Limb (tissue), 2 donors: ENCODE results near the gene TMPRSS4.

Experiments used
- DNase-seq, 2 donors: peaks; one replicate each; pipeline ENCODE4 v3.0.0-alpha.2; 2016; ENCODE audit errors: extremely low spot score in 2 of 2

The TMPRSS4 gene, protein sequence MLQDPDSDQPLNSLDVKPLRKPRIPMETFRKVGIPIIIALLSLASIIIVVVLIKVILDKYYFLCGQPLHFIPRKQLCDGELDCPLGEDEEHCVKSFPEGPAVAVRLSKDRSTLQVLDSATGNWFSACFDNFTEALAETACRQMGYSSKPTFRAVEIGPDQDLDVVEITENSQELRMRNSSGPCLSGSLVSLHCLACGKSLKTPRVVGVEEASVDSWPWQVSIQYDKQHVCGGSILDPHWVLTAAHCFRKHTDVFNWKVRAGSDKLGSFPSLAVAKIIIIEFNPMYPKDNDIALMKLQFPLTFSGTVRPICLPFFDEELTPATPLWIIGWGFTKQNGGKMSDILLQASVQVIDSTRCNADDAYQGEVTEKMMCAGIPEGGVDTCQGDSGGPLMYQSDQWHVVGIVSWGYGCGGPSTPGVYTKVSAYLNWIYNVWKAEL

DNA sequence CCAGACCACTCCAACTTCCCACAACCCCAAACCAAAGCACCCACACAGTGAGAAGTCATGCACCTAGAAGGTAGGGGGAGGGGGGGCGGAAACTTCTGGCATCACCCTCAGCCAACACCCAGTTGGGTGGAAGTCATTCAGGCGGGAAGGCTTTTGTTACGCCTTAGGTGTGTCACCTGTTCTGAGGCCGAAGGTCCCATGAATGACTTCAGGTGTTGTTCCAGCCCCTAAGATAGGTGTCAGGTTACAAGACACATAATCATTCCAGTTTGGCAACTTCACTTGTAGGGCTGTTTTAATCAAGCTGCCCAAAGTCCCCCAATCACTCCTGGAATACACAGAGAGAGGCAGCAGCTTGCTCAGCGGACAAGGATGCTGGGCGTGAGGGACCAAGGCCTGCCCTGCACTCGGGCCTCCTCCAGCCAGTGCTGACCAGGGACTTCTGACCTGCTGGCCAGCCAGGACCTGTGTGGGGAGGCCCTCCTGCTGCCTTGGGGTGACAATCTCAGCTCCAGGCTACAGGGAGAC is at the start of gene TMPRSS4:
TSS of gene TMPRSS4 (plus strand) at position 325 of the 528 bp plus-strand sequence. CDS start 225 bp downstream, outside the sequence.
- DNase-seq = no peak

DNA sequence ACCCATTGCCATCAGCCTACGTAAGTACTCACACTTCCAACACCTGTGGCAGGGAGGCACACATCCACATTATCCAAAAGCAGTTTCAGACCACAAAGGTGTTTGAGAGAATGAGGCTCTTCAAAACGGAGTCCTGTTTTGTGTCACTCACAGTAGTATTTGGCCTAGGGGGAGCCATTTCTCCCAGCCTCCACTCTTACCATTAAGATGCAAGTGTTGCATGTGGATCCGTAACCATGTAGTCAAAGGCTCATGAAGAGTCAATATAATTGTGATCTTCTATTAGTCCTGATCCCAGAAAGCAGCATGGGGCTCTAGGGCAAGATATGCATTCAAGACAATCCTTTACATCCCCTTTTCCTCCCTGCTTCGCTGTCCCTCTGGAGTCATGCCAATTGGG is 49.2 kb upstream of the TMPRSS4 start:
- no peak for DNase-seq

DNA sequence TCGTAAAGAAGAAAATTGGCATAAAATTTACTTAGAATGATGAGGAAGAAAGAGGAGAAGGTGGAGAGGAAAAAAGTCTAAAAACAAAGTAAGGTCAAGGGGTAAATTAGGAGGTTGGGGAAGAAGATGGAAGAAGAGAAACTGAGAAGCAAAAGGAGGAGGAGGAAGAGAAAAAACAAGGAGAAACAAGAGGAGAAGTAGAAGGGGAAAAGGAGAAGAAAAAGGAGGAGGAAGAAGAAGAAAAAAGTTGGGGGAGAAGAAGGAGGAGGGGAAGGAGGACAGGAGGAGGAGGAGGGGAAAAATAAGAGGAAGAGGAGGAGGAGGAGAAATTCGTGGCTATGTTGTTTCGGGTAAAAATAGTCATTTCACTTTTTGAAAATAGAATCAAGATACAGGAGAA is 48.3 kb upstream of the TMPRSS4 start:
- no peak for DNase-seq

DNA sequence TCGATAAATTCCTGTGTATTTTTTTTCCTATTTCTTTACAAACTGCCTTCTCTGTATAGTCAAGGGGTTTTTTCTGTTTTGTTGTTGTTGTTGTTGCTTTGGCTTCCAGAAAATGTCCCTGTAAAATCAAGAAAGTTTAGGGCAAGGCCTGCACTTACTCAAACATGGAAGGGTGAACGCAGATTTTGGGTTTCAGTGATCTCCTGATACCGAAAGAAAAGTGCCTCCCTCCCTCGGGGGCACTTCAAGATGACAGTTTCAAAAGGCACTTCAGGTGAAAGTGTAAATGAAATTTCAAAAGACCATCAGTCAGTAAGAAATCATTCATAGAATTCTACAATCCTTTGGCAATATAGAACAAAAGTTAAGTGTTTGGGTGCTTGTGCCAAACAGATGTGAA is 43.4 kb upstream of the TMPRSS4 start:
- no peak for DNase-seq

DNA sequence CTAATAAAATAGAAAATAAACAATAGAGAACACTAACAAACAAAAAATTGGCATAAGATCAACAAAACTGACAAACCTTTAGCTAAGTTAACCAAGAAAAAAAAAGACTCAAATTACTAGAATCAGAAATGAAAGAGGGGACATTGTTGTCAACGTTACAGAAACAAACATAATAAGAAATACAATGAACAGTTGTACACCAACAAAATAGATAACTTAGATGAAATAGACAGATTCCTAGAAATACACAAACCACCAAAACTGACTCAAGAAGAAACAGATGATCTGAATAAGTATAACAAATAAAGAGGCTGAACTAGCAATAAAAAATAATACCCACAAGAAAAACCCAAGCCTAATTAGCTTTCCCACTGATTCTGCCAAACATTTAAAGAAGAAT is 34.7 kb upstream of the TMPRSS4 start:
- no peak for DNase-seq

DNA sequence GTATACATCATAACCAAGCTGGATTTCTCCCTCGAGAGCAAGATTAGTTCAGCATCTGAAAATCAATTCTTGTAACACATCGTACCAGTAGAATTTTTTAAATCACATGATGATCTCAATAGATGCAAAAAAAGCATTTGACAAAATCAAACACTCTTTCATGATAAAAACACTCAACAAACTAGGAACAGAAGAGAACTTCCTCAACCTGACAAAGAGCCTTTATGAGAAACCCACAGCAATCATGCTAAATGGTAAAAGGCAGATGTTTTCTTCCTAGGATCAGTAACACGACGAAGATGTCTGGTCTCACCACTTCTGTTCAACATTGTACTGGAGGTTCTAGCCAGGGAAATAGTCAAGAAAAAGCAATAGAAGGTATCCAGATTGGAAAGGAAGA is 34.1 kb upstream of the TMPRSS4 start:
- DNase-seq = no peak

DNA sequence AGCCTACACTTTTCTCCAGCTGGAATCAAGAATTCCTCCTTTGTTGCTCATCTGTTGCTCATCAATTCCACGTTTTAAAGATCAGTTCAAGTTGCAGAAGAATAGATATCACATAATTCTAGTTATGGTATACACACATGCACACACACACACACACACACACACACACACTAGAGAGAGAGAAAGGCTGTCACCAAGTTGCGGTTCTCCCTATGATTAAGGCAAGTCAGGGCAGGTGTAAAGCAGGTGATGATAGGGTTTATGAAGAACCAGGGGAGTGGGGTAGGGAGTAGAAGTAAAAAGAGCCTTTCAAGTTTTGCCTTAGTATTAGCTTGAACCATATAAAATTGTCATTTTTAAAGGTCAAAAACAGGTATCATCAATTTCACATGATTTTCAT is 31.7 kb upstream of the TMPRSS4 start:
- no peak for DNase-seq

DNA sequence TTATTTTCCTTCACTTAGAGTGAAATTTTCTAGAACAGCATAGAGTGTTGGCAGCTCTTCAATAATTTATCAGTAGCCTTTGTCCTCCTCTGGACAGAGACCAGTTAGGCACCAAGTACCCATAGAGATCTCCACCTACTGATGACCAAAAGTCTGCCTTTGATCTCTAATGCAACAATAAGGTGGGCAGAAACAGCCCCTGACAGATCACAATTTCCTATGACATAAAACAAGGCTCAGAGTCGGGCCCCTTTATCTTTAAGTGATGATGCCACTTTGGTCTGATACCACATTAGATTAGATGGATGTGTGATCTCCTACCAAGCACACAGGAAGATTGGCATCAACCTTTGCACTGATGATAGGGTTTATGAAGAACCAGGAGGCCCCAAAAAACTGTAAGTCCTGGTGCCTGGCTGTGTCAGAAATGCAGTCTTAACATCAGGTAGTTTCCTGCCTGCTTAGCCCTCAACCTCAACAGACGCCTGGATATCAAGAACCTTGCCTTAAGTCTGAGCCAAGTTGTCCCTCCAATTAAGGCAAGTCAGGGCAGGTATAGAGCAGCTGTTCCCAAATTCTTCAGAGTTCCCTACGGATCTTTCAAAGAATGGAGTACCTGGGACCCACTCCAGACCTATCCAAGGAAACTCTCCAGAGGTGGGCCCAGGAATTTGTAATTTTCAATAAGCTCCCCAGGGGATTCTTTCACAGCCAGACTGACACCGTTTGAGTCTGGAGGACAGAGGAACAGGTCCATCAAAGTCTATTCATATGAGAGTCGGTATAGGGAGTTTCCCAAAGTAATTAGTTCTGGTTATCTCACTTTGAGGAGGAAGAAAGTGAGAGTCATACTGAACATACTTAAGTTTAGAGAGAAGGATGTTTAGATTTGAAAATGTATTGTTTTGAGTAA is 30.6 kb upstream of the TMPRSS4 start:
- no peak for DNase-seq

DNA sequence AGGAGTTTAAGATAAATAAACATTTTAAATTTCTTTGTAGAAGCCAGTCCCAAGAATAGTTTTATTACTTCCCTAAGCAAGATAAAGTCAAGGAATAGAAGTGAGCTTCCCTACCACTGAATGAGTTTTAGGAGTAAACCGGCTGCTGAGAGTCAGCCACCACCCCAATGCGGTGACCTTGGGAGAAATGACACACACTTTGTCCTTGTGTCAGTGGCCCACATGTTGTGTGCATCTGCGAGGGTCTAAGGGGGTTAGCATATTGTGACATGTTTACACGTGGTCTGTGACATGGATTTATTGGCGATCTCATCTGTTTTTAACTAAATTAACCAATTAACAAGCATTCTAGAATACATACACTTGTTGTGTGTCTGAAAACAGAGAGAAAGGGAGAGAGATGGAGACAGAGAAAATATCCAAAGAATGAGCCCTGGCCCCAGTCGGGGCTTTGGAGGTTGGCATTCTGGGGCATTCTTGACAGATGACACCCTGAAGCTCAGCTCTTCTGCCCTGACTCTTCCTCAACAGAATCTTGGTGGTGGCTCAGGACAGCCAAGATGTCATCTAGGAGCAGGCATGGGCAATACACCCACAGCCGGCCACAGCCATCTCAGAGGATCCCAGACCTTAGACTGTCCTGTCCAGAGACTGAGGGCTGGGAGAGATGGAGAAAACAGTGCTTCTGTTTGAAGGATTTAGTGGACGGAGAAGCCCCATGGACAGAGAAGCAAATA is 29.7 kb upstream of the TMPRSS4 start:
- no peak for DNase-seq

DNA sequence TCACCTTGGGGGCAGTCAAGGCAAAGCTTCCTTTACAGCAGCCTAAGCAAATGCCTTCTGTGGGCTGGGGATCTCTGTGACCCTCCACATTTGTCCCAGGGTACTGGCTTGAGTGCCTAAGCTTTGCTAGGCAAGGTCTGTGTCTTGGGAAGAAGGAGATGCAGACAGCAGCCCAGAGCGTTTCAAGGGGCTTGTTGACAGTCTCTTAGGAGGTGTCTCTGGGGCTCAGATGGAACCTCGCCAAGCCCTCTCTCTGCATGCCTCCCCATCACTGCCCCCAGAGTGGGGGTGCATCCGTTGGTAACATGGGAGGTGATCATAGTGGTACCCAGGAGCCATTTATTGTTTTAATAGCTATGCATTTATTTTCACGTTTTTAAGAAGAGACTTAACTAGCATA is 29.1 kb upstream of the TMPRSS4 start:
- DNase-seq = no peak

DNA sequence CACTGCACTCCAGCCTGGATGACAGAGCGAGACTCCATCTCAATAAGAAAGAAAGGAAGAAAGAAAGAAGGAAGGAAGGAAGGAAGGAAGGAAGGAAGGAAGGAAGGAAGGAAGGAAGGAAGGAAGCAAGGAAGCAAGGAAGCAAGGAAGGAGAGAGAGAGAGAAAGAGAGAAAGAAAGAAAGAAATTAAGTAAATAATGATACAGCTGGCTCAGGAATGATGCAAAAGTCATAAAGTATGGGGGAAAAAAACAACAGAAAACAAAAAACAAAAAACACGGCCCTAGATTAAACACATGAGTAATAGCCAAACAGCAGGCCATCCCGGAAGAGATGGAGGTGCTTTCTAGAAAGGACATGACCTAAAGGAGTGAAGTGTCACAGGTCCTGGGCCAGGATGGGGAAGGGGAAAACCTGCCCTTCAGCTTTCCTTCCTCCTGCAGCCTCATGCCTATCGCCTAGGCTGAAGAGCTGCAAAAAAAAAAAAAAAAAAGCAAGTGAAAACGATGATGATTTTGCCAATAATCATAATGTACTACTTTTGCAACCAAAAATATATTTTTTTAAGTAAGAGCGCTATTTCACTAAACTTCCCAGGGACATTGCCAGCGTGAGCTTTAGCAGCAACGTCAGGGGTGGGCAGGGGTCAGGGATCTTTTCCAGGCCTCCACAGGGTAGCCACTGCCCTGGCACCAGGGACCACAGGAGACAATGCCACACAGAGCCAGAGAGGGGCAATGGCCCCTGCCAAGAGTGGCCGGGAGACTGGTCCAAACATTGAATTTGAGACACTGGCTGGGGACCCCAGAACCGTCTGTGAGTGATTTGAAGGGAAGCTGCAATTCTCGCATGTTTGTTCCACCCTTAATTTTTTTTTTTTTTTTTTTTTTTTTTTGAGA is 28.2 kb upstream of the TMPRSS4 start:
- DNase-seq = no peak

DNA sequence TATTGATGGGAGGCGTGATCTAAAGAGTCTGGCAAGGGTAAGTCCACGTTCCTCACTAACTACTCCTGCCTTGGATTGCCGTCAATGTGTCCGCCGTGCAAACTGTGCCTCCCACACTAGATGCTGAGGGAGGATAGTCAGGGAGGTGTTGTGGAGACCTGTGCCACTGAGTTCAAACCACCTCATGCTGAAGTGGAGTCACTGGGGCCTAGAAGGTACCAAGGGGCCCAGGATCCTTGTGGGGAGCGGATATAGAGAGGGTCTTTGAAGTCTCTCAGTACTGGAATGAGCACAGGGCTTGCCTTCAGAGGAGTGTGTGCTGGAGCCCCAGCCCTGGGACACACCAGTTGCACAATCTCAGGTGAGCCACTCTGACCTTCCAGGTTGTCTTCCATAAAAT is 27.1 kb upstream of the TMPRSS4 start:
- no peak for DNase-seq

DNA sequence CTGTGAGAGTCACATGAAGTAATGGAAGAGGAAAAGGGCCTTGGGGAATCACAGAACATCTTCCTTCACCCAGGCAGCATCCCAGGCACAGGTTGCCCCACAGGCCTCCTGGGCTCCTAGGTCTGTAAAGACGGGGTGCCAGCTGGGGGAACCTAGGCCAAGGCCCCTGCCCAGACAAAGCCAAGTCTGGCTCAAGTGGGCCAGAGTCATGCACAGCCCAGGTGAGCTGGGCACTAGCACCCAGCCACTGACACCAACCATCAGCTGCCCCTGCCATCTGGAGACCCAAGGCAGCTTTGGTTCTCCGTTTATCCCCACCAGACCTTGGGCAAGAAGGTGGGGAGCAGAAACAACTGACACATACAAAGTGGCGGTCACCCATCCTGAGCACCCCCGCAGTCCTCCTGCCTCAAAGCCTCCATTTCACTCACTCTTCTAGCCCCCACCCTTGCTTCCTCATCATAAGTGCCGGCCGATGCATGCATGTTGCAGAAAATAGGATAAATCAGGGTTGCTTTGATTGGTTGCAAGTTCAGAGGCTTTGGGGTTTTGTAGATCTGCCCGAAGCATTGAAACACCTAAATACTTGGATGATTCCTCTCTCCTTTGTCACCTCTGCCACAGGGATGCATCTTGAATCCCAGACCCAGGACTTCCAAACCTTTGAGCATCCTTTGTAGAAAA is 26.5 kb upstream of the TMPRSS4 start:
- DNase-seq = no peak

DNA sequence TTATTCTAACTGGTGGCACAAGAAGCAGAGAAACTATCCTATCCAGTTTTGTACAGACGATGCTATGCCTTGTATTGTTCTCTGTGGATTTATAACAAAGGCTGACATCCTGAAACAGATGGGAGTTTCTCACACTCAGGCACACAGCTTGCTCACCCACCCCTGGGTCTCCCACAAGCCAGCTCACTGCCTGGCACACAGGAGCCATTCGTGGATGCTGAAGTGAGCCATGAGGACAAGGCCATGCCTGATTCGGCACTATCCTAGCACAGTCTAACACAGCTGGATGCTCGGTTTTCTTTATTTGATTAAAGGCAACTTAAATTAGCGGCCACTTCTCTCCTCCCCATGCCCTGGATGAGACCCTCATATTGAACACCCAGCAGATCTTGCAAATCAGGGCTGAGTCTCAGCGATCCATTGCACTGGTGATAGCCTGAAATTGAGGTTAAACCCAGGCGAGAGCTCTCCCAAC is 25.7 kb upstream of the TMPRSS4 start:
- no peak for DNase-seq

DNA sequence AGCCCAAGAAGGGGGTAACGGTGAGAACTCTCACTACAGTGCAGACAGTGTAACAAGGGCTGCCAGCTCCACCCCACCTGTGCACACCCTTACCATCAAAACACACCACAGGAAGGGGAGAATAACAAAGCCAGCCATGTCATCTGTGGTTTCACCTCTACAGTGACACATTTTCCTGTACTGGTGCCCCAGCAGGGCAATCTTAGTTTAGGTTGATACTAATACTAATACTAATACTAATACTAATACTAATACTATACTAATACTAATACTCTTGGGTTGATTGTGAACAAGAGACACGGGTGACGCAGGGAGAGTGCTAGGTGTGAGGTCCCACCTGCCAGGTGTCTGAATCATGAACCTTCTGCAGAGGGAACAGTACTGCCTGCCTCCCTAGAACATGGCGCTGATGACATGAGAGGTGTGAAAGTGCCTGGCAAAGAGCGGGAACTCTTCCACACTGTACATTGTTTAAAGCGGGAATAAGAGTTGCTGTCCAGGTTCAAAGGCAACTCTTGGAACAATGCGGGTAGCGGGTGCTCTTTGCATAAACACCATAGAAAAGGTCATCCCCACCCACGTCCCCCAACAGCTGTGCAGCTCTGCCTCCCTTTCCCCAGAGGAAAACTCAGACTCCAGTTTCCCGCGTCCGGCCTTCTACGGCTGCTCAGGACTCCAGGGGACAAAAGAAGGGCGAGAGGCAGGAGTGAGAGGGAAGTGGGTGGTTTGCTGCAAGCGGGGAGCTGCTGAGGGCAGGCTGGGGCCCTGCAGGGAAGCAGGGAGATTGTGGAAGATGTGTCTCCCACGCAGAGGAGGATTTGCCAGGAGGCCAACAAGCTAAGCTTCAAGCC is 25.0 kb upstream of the TMPRSS4 start:
- no peak for DNase-seq

DNA sequence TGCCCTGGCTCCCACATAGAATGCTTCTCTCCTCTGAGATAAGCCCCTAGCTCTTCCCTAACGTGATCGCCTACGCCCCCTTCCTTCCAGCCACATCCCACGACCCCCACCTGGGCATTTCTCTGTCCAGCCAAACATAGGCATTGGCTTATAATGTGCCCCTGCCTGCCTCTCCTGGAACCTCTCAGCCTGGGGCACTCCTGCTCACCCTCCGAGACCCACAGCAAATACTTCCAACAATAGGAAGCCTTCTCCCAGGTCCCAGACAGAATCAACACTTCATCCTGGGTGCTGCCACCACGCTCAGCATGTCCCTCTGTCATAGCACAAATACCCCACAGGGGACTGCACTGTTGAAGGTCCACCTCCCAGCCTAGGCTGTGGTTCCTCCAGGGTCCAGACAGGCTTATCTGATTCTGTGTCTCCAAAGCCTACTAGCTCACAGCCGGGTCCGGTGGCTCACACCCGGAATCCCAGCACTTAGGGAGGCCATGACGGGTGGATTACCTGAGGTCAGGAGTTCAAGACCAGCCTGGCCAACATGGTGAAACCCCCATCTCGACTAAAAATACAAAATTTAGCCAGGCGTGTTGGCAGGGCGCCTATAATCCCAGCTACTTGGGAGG is 24.2 kb upstream of the TMPRSS4 start:
- no peak for DNase-seq

DNA sequence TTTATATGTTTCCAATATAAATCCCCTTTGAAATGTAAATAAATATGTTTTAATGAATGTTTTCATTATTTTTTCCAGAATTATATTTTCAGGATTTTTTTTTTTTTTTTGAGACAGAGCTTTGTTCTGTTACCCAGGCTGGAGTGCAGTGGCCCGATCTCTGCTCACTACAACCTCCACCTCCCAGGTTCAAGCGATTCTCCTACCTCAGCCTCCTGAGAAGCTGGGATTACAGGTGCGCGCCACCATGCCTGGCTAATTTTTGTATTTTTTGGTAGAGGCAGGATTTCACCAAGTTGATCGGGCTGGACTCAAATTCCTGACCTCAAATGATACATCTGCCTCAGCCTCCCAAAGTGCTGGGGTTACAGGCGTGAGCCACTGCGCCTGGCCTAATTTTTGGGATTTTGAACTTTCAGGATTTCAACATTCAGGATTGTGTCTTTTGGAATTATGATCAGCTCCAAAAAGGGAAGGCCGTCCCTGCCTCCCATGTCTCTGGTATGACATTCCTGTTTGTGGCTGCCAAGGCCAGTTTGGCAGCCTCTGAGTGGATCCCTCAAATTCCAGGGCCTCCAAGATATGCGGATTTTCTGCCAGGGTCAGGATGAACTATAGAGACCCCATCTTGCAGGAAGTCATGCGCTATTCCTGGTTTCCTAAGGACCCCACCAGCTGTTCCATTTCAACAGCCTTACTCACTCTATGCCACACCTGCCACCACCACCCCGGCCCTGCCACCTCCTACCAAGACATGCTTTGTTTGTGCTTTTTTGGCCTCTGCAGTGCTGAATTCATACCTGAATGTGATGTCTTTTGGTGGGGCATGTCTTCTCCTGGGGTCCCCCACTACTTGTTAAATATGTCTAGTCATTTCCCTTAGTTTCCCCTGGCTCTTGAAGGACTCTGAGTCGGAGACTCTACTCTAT is 21.9 kb upstream of the TMPRSS4 start:
- DNase-seq = no peak
